HepG2 (cell line): Measurements from ENCODE around the gene MALRD1. TPM values are rescaled to one million over a fixed set of nuclear protein-coding genes. Genes with fewer than 3 reads are reported as not detected.

Experiments used
- ATAC-seq: fragments of 200-7000 bp; cut with Tn5 transposase; 3 replicates; pipeline ENCODE4 v1.9.1; 2020; ENCODE audit warnings: mild to moderate bottlenecking, moderate library complexity
- BruUV-seq: library from RNA; stranded (reverse); fragments of 400-500 nt; replicated peaks from 2 replicates; lab custom pipeline; 2021; lab: Mats Ljungman, UMichigan
- CTCF ChIA-PET: fragments of 300-600 bp; formaldehyde crosslinking; extraction: SDS; loops from one replicate; lab custom pipeline; 2021; ENCODE audit warnings: low total read pairs, inconsistent platforms, low intra/inter-chr PET ratio; lab: Yijun Ruan, JAX
- POLR2A ChIA-PET: fragments of 350-600 bp; sonication (Branson Sonifier 250); formaldehyde crosslinking; loops from one replicate; lab custom pipeline; 2020; ENCODE audit warnings: antibody characterized with exemption, inconsistent platforms; lab: Yijun Ruan, JAX
- DNase-seq: peaks from one replicate; pipeline ENCODE4 v3.0.0-alpha.2; 2015; ENCODE audit warnings: low spot score
- FAIRE-seq: peaks from 3 replicates; lab custom pipeline; 2011; peaks lifted over from hg19 to GRCh38; lab: Jason Lieb, UNC
- H2AFZ ChIP-seq: one replicate; pipeline ENCODE4 v1.6.1; 2011; ENCODE audit warnings: low read length, inconsistent platforms
- H3K27ac ChIP-seq: fragments of 300-600 bp; 3 replicates; pipeline ENCODE4 v1.8.0; 2011; ENCODE audit warnings: mixed run types, mild to moderate bottlenecking, mixed read lengths, low read length, inconsistent platforms; ENCODE audit not compliant: insufficient read depth; ENCODE audit errors: extremely low read length
- H3K27me3 ChIP-seq, 2 experiments: fragments of 200-600 bp in 1 of 2; 2 replicates in 1 of 2; 3 replicates in 1 of 2; pipeline versions ENCODE4 v1.6.0 to v1.8.0; 2011; ENCODE audit warnings: low read length in 2 of 2, mild to moderate bottlenecking in 2 of 2, moderate library complexity in 2 of 2, inconsistent platforms in 1 of 2; ENCODE audit not compliant: insufficient read depth in 2 of 2, control insufficient read depth in 1 of 2
- H3K36me3 ChIP-seq, 2 experiments: fragments of 200-600 bp in 1 of 2; replicated peaks in 1 of 2; 2 replicates in 1 of 2; 3 replicates in 1 of 2; pipeline versions ENCODE4 v1.5.1 to v1.8.0; 2011; ENCODE audit warnings: low read length in 2 of 2, inconsistent platforms in 1 of 2; ENCODE audit not compliant: insufficient read depth in 2 of 2, control insufficient read depth in 1 of 2
- H3K4me1 ChIP-seq: 2 replicates; pipeline ENCODE4 v1.5.1; 2012; ENCODE audit warnings: low read length, inconsistent platforms; ENCODE audit not compliant: insufficient read depth
- H3K4me2 ChIP-seq: 2 replicates; pipeline ENCODE4 v1.6.0; 2011; ENCODE audit warnings: low read depth, low read length, inconsistent platforms
- H3K4me3 ChIP-seq, 3 experiments: fragments of 200-600 bp in 1 of 3; sonication (generic), shearing (Covaris generic) in 1 of 3; replicated peaks in 1 of 3; 2 replicates each; pipeline ENCODE4 v1.5.1; 2011 to 2016; ENCODE audit warnings: low read length in 3 of 3, inconsistent platforms in 2 of 3, low read depth in 2 of 3, mild to moderate bottlenecking in 2 of 3, control low read depth in 1 of 3, mixed read lengths in 1 of 3; ENCODE audit not compliant: insufficient read depth in 1 of 3
- H3K79me2 ChIP-seq: one replicate; pipeline ENCODE4 v1.6.1; 2011; ENCODE audit warnings: low read length, inconsistent platforms; ENCODE audit not compliant: insufficient read depth
- H3K9ac ChIP-seq: 2 replicates; pipeline ENCODE4 v1.6.0; 2011; ENCODE audit warnings: mild to moderate bottlenecking, low read depth, low read length, inconsistent platforms; ENCODE audit not compliant: insufficient read depth
- H3K9me3 ChIP-seq: 2 replicates; pipeline ENCODE4 v1.5.1; 2012; ENCODE audit warnings: mild to moderate bottlenecking, low read length
- H4K20me1 ChIP-seq: 2 replicates; pipeline ENCODE4 v1.6.0; 2011; ENCODE audit warnings: inconsistent platforms, mild to moderate bottlenecking, low read length, moderate library complexity; ENCODE audit not compliant: insufficient read depth
- EP300 ChIP-seq, 3 experiments: sonication (generic) in 1 of 3; formaldehyde crosslinking in 1 of 3; IDR thresholded peaks; 2 replicates each; pipeline versions ENCODE4 v1.5.1 to v1.6.1; 2011 to 2020; ENCODE audit warnings: low read depth in 2 of 3, low read length in 2 of 3, borderline replicate concordance in 1 of 3, improper control_type of control experiment in 1 of 3, mild to moderate bottlenecking in 1 of 3, missing genetic modification reagents in 1 of 3, moderate library complexity in 1 of 3
- GABPB1 ChIP-seq: IDR thresholded peaks from 2 replicates; pipeline ENCODE4 v1.6.1; 2016; ENCODE audit warnings: mild to moderate bottlenecking, missing genetic modification reagents, moderate library complexity, missing compliant biosample characterization
- HMGA1 ChIP-seq: sonication (generic); formaldehyde crosslinking; conservative IDR thresholded peaks from 2 replicates; pipeline ENCODE4 v1.4.0; 2020; ENCODE audit warnings: missing genetic modification reagents
- HNRNPLL ChIP-seq: fragments of 200-400 bp; formaldehyde crosslinking; IDR thresholded peaks from 2 replicates; pipeline ENCODE4 v1.6.1; 2017; ENCODE audit warnings: mild to moderate bottlenecking, low read depth, low read length; ENCODE audit not compliant: poor library complexity, severe bottlenecking
- MAF1 ChIP-seq: sonication (generic); formaldehyde crosslinking; IDR thresholded peaks from 2 replicates; pipeline ENCODE4 v1.5.0; 2020; ENCODE audit warnings: missing genetic modification reagents, borderline replicate concordance
- SNAPC2 ChIP-seq: sonication (generic); formaldehyde crosslinking; IDR thresholded peaks from 2 replicates; pipeline ENCODE4 v1.8.1; 2022; ENCODE audit warnings: mild to moderate bottlenecking, missing genetic modification reagents
- ZNF317 ChIP-seq: sonication (generic); formaldehyde crosslinking; IDR thresholded peaks from 2 replicates; pipeline ENCODE4 v1.5.0; 2020; ENCODE audit warnings: mild to moderate bottlenecking, missing genetic modification reagents
- ZNF383 ChIP-seq: sonication (generic); formaldehyde crosslinking; IDR thresholded peaks from 2 replicates; pipeline ENCODE4 v1.4.0; 2020; ENCODE audit warnings: missing genetic modification reagents, mild to moderate bottlenecking, borderline replicate concordance
- ZNF674 ChIP-seq: sonication (generic); formaldehyde crosslinking; IDR thresholded peaks from 2 replicates; pipeline ENCODE4 v1.5.0; 2020; ENCODE audit warnings: low read depth, mild to moderate bottlenecking, missing genetic modification reagents
- WGBS: methylation state at CpG from one replicate; pipeline ENCODE4 v1.1.6; 2017; ENCODE audit warnings: low lambda C conversion rate; 5-methylcytosine and 5-hydroxymethylcytosine counted together
- in situ Hi-C: cut with HindIII; loops from 2 replicates; pipeline ENCODE4 v1.10.0; 2017; ENCODE audit warnings: low pct_unique_long_range_greater_than_20kb; ENCODE audit not compliant: extremely low pct_ligation_motif_present
- intact Hi-C: fragments of 100-400 bp; cut with micrococcal nuclease; formaldehyde crosslinking; loops from one replicate; pipeline ENCODE4 v1.10.0; 2022; ENCODE audit not compliant: unreplicated experiment
- polyA plus RNA-seq, 8 experiments: library from polyadenylated mRNA; depleted of rRNA in 3 of 8; stranded (reverse) in 7 of 8; unstranded in 1 of 8; fragments of >200 nt; fragmentation: Illumina TruSeq in 4 of 8; extraction: Trizol in 4 of 8; gene quantifications; 2 replicates each; pipeline versions ENCODE4 v1.2.1 to v1.2.3, GENCODE V29; 2011 to 2016; ENCODE audit warnings: low read depth in 4 of 8, missing spikeins in 1 of 8, mixed read lengths in 1 of 8; ENCODE audit not compliant: insufficient read depth in 1 of 8
- total RNA-seq, 5 experiments: library from RNA; depleted of rRNA; stranded (reverse); fragments of >200 nt; fragmentation: Illumina TruSeq; extraction: Trizol; gene quantifications; 2 replicates each; pipeline ENCODE4 v1.2.3, GENCODE V29; 2016; ENCODE audit warnings: low read depth in 1 of 5
- TF ChIP-seq, protein P1 (sequence below): sonication (generic); formaldehyde crosslinking; IDR thresholded peaks from 2 replicates; pipeline ENCODE4 v1.4.0; 2020; ENCODE audit warnings: mild to moderate bottlenecking, missing genetic modification reagents
- TF ChIP-seq, protein P2 (sequence below): IDR thresholded peaks from 2 replicates; pipeline ENCODE4 v1.6.1; 2016; ENCODE audit warnings: missing genetic modification reagents, missing compliant biosample characterization

MALRD1 gene
- total and polyA plus RNA-seq, 2 of the 13 experiments (the other 11 are each of a cell fraction or from before 2014, with no cell fraction given) = 5.7 to 15.4 TPM

DNA sequence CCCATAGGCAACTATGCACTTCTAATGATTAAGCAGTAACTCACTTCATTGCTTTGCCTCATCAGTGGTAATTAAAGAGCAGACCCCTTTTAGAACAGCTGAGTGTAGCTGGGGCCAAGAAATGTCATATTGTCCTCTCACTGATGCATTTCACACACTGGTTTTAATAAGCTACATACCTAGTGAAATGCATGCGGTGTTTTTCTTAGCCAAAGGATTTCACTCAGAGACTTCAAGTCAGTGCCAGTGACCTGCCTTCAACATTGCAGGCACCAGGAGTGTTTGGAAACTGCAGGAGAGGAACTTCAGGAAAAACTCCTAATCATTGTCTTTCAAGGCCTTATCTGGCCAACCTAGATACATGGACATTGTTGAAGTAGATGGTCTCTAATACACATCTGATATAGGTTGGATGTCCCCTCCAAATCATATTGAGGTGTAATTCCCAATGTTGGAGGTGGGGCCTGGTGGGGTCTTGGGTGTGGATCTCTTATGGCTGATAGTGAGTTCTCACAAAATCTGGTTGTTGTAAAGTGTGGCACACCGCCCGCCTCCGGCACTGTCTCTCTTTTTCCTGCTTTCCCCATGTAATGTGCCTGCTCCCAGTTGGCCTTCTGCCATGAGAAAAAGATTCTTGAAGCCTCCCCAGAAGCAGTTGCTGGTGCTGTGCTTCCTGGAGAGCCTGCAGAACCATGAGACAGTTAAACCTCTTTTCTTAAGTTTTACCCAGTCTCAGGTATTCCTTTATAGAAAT is 515.0 kb downstream of the MALRD1 start:
- H3K27me3 ChIP-seq = no peaks in the 10 kb centered on the region
- H2AFZ ChIP-seq = no peak overlapping the region
- H3K4me2 ChIP-seq = no peak overlapping the region
- no peaks in the 10 kb centered on the region for H3K4me1 ChIP-seq
- H3K9me3 ChIP-seq = no peaks in the 10 kb centered on the region
- 41% methylated on average over 4 of the region's 4 CpGs for WGBS
- no peak overlapping the region for H3K9ac ChIP-seq
- H4K20me1 ChIP-seq = no peaks in the 10 kb centered on the region
- in situ Hi-C loops = no loop called here
- TF ChIP-seq HNRNPLL (no peak), GABPB1 (CRISPR knock-in tag) (no peak), HMGA1 (CRISPR knock-in tag) (no peak), ZNF317 (CRISPR knock-in tag) (no peak), EP300 (IDR thresholded peaks at IDR 0.05; ENCODE audit: low read depth in 2 of 2, low read length in 2 of 2) (no peak), EP300 (CRISPR knock-in tag; IDR thresholded peaks at IDR 0.05; ENCODE audit: borderline replicate concordance) (no peak), ZNF383 (CRISPR knock-in tag) (no peak), ZNF674 (CRISPR knock-in tag) (no peak), SNAPC2 (CRISPR knock-in tag) (no peak), MAF1 (CRISPR knock-in tag) (no peak)
- TF ChIP-seq, protein P1, sequence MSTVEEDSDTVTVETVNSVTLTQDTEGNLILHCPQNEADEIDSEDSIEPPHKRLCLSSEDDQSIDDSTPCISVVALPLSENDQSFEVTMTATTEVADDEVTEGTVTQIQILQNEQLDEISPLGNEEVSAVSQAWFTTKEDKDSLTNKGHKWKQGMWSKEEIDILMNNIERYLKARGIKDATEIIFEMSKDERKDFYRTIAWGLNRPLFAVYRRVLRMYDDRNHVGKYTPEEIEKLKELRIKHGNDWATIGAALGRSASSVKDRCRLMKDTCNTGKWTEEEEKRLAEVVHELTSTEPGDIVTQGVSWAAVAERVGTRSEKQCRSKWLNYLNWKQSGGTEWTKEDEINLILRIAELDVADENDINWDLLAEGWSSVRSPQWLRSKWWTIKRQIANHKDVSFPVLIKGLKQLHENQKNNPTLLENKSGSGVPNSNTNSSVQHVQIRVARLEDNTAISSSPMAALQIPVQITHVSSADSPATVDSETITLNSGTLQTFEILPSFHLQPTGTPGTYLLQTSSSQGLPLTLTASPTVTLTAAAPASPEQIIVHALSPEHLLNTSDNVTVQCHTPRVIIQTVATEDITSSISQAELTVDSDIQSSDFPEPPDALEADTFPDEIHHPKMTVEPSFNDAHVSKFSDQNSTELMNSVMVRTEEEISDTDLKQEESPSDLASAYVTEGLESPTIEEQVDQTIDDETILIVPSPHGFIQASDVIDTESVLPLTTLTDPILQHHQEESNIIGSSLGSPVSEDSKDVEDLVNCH = no peak
- TF ChIP-seq, protein P2, sequence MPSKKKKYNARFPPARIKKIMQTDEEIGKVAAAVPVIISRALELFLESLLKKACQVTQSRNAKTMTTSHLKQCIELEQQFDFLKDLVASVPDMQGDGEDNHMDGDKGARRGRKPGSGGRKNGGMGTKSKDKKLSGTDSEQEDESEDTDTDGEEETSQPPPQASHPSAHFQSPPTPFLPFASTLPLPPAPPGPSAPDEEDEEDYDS (CRISPR knock-in tag) = no peak
- DNase-seq (no peak), ATAC-seq (no peak), FAIRE-seq (no peak)
- POLR2A ChIA-PET = no interaction called here
- BruUV-seq = no TSS peak
- no peak overlapping the region for H3K27ac ChIP-seq
- H3K4me3 ChIP-seq = no peak overlapping the region
- no peaks in the 10 kb centered on the region for H3K36me3 ChIP-seq
- CTCF ChIA-PET = no interaction called here
- intact Hi-C loops = no loop called here
- no peaks in the 10 kb centered on the region for H3K79me2 ChIP-seq
